ENCODE results near the gene AP3B1. TPM values are rescaled to one million over a fixed set of nuclear protein-coding genes. Genes with fewer than 3 reads are reported as not detected.
A peak's percentile ranks its signal among the peaks of the same experiment; 100 is the strongest.

Gene AP3B1
- total RNA-seq, 2 experiments from 2014 or later: 32.5 to 39.5 TPM

- ChIA-PET POLR2A (no interaction called here), CTCF (ENCODE audit: unreplicated experiment) (no interaction called here)
- no TSS peak for BruUV-seq (replicated peaks)
- Histone ChIP-seq H3K4me2 (ENCODE audit: low read length) (no peak overlapping the region), H3K27ac (ENCODE audit: low read depth, low read length, poor library complexity, severe bottlenecking) (no peak overlapping the region), H3K36me3 (ENCODE audit: insufficient read depth, low read length) (no peaks in the 10 kb centered on the region), H3K9me3 (ENCODE audit: low read length) (no peaks in the 10 kb centered on the region), H4K20me1 (ENCODE audit: insufficient read depth, low read length) (no peaks in the 10 kb centered on the region), H3K9me2 (ENCODE audit: insufficient read depth, low read length) (no peaks in the 10 kb centered on the region), H3K79me2 (ENCODE audit: insufficient read depth, low read depth, low read length) (no peaks in the 10 kb centered on the region), H2AFZ (ENCODE audit: low read length) (no peak overlapping the region), H3K4me1 (ENCODE audit: insufficient read depth, low read length, poor library complexity, severe bottlenecking) (no peaks in the 10 kb centered on the region), H3K4me3 (ENCODE audit: low read depth, low read length, poor library complexity, severe bottlenecking) (no peak overlapping the region)
- DNase-seq (ENCODE audit: low spot score): no peak
- intact Hi-C loops (cut with micrococcal nuclease; ENCODE audit: unreplicated experiment): no loop called here
- TF ChIP-seq EZH2phosphoT487 (IDR thresholded peaks at IDR 0.05; ENCODE audit: borderline replicate concordance, low read depth, low read length) (no peak), CTCF (conservative IDR thresholded peaks at IDR 0.05; ENCODE audit: low read length) (no peak)
These were observed 14.2 kb upstream of the AP3B1 start for GRCh38 chr5:78308703-78309102.

GRCh38 chr5:78300464-78301045 lies 6.1 kb upstream of the AP3B1 start:
- ChIA-PET POLR2A (interaction anchor here (1.5 kb wide), 1 partner anchor 10 kb away, joined by 3 read pairs; no protein-coding TSS in a partner anchor), CTCF (ENCODE audit: unreplicated experiment) (no interaction called here)
- H3K4me2 ChIP-seq (ENCODE audit: low read length): no peak overlapping the region
- H2AFZ ChIP-seq (ENCODE audit: low read length): no peak overlapping the region
- TF ChIP-seq CTCF (conservative IDR thresholded peaks at IDR 0.05; ENCODE audit: low read length): peak; percentile 69
- no peak for TF ChIP-seq EZH2phosphoT487 (IDR thresholded peaks at IDR 0.05; ENCODE audit: borderline replicate concordance, low read depth, low read length)
- H3K79me2 ChIP-seq (ENCODE audit: insufficient read depth, low read depth, low read length): no peaks in the 10 kb centered on the region
- H3K27ac ChIP-seq (ENCODE audit: low read depth, low read length, poor library complexity, severe bottlenecking): no peak overlapping the region
- no peaks in the 10 kb centered on the region for H4K20me1 ChIP-seq (ENCODE audit: insufficient read depth, low read length)
- H3K4me3 ChIP-seq (ENCODE audit: low read depth, low read length, poor library complexity, severe bottlenecking): no peak overlapping the region
- intact Hi-C loops (cut with micrococcal nuclease; ENCODE audit: unreplicated experiment): no loop called here
- H3K36me3 ChIP-seq (ENCODE audit: insufficient read depth, low read length): no peaks in the 10 kb centered on the region
- no peaks in the 10 kb centered on the region for H3K9me2 ChIP-seq (ENCODE audit: insufficient read depth, low read length)
- H3K4me1 ChIP-seq (ENCODE audit: insufficient read depth, low read length, poor library complexity, severe bottlenecking): peaks cover 4% of the 10 kb centered on the region
- peak; percentile 22 for DNase-seq (ENCODE audit: low spot score)
- no peaks in the 10 kb centered on the region for H3K9me3 ChIP-seq (ENCODE audit: low read length)
- no TSS peak for BruUV-seq (replicated peaks)

Data from OCI-LY7 (cell line).